WTC11 (cell line): ENCODE results near the gene NADK2. TPM values are rescaled to one million over a fixed set of nuclear protein-coding genes. Genes with fewer than 3 reads are reported as not detected.

Experiments
- ARID4B ChIP-seq: sonication (generic); formaldehyde crosslinking; IDR thresholded peaks from 2 replicates; pipeline ENCODE4 v1.8.0; 2023; ENCODE audit warnings: missing genetic modification reagents, mild to moderate bottlenecking, borderline replicate concordance
- ATF6 ChIP-seq: sonication (generic); formaldehyde crosslinking; IDR thresholded peaks from 2 replicates; pipeline ENCODE4 v1.8.1; 2023; ENCODE audit warnings: mild to moderate bottlenecking, missing genetic modification reagents
- CTCF ChIP-seq: fragments of 200-600 bp; IDR thresholded peaks from 2 replicates; pipeline ENCODE4 v1.8.0; 2022; ENCODE audit warnings: antibody characterized with exemption
- E2F1 ChIP-seq: sonication (generic); formaldehyde crosslinking; IDR thresholded peaks from 2 replicates; pipeline ENCODE4 v1.8.0; 2022; ENCODE audit warnings: mild to moderate bottlenecking, missing genetic modification reagents
- ESRRA ChIP-seq: sonication (generic); formaldehyde crosslinking; IDR thresholded peaks from 2 replicates; pipeline ENCODE4 v1.8.1; 2022; ENCODE audit warnings: mild to moderate bottlenecking, missing genetic modification reagents, borderline replicate concordance
- ETV6 ChIP-seq: sonication (generic); formaldehyde crosslinking; IDR thresholded peaks from 2 replicates; pipeline ENCODE4 v1.8.1; 2022; ENCODE audit warnings: mild to moderate bottlenecking, missing genetic modification reagents
- FOXJ3 ChIP-seq: sonication (generic); formaldehyde crosslinking; IDR thresholded peaks from 2 replicates; pipeline ENCODE4 v1.9.0; 2021; ENCODE audit warnings: missing genetic modification reagents, mild to moderate bottlenecking, borderline replicate concordance
- JAZF1 ChIP-seq: fragments of 250-450 bp; sonication (Bioruptor Pico); IDR thresholded peaks from 2 replicates; pipeline ENCODE4 v1.9.0; 2021; ENCODE audit warnings: moderate library complexity, mild to moderate bottlenecking, inconsistent platforms
- JUN ChIP-seq: sonication (generic); formaldehyde crosslinking; IDR thresholded peaks from 2 replicates; pipeline ENCODE4 v1.8.0; 2023; ENCODE audit warnings: mild to moderate bottlenecking, missing genetic modification reagents
- MXD4 ChIP-seq: fragments of 250-450 bp; sonication (Bioruptor Pico); IDR thresholded peaks from 2 replicates; pipeline ENCODE4 v1.8.0; 2021; ENCODE audit warnings: mild to moderate bottlenecking, moderate library complexity, borderline replicate concordance
- MYBL2 ChIP-seq: sonication (generic); formaldehyde crosslinking; IDR thresholded peaks from 2 replicates; pipeline ENCODE4 v1.8.1; 2023; ENCODE audit warnings: mild to moderate bottlenecking, moderate library complexity, missing genetic modification reagents
- NFYB ChIP-seq: sonication (generic); formaldehyde crosslinking; conservative IDR thresholded peaks from 2 replicates; pipeline ENCODE4 v1.8.0; 2022; ENCODE audit warnings: low read depth, missing genetic modification reagents
- NR2C2 ChIP-seq: sonication (generic); formaldehyde crosslinking; IDR thresholded peaks from 2 replicates; pipeline ENCODE4 v1.8.0; 2022; ENCODE audit warnings: mild to moderate bottlenecking, missing genetic modification reagents
- OVOL2 ChIP-seq: fragments of 250-450 bp; sonication (Bioruptor Pico); IDR thresholded peaks from 2 replicates; pipeline ENCODE4 v1.9.0; 2021; ENCODE audit warnings: mild to moderate bottlenecking, borderline replicate concordance
- RORB ChIP-seq: fragments of 250-450 bp; sonication (Bioruptor Pico); IDR thresholded peaks from 2 replicates; pipeline ENCODE4 v1.9.0; 2021; ENCODE audit warnings: mild to moderate bottlenecking
- TEAD1 ChIP-seq: sonication (generic); formaldehyde crosslinking; IDR thresholded peaks from 2 replicates; pipeline ENCODE4 v1.8.0; 2022; ENCODE audit warnings: mild to moderate bottlenecking, missing genetic modification reagents
- TP53 ChIP-seq: sonication (generic); formaldehyde crosslinking; IDR thresholded peaks from 2 replicates; pipeline ENCODE4 v1.8.1; 2023; ENCODE audit warnings: mild to moderate bottlenecking, missing genetic modification reagents
- ZBTB21 ChIP-seq: sonication (generic); formaldehyde crosslinking; IDR thresholded peaks from 2 replicates; pipeline ENCODE4 v1.8.1; 2023; ENCODE audit warnings: mild to moderate bottlenecking, missing genetic modification reagents, borderline replicate concordance
- ZMAT4 ChIP-seq: fragments of 250-450 bp; sonication (Bioruptor Pico); IDR thresholded peaks from 2 replicates; pipeline ENCODE4 v1.9.0; 2021; ENCODE audit warnings: mild to moderate bottlenecking
- ZNF219 ChIP-seq: sonication (generic); formaldehyde crosslinking; IDR thresholded peaks from 2 replicates; pipeline ENCODE4 v1.8.0; 2023; ENCODE audit warnings: missing genetic modification reagents, mild to moderate bottlenecking, borderline replicate concordance
- ZNF423 ChIP-seq: fragments of 250-450 bp; sonication (Bioruptor Pico); IDR thresholded peaks from 2 replicates; pipeline ENCODE4 v2.1.2; 2022; ENCODE audit warnings: mild to moderate bottlenecking, moderate library complexity
- ZNF425 ChIP-seq: fragments of 250-450 bp; sonication (Bioruptor Pico); conservative IDR thresholded peaks from 2 replicates; pipeline ENCODE4 v1.9.0; 2021; ENCODE audit warnings: mild to moderate bottlenecking
- ZNF512 ChIP-seq: sonication (generic); formaldehyde crosslinking; IDR thresholded peaks from 2 replicates; pipeline ENCODE4 v1.8.1; 2022; ENCODE audit warnings: missing genetic modification reagents, borderline replicate concordance
- total RNA-seq: library from RNA; stranded (reverse); gene quantifications from 3 replicates; pipeline ENCODE4 v1.2.3, GENCODE V29; 2021
- TF ChIP-seq, protein P1 (sequence below): sonication (generic); formaldehyde crosslinking; IDR thresholded peaks from 2 replicates; pipeline ENCODE4 v1.8.1; 2023; ENCODE audit warnings: mild to moderate bottlenecking, missing genetic modification reagents, moderate library complexity

NADK2 gene
- total RNA-seq, 1 experiment from 2014 or later = 11.7 TPM

GRCh38 chr5:36151434-36152323, 90.0 kb downstream of the NADK2 start, which contains the start of the genes LMBRD2 and SKP2 (continued):
- TF ChIP-seq JAZF1 (CRISPR knock-in tag) (no peak), NR2C2 (CRISPR knock-in tag) (no peak), ATF6 (CRISPR knock-in tag) (no peak), MYBL2 (CRISPR knock-in tag) (peak; percentile 75; the same call in 1 of the 2 replicates), TP53 (CRISPR knock-in tag) (no peak), OVOL2 (CRISPR knock-in tag) (no peak), ZNF512 (CRISPR knock-in tag) (no peak), ZNF219 (CRISPR knock-in tag) (no peak), ARID4B (CRISPR knock-in tag) (peak; percentile 75; the same call in 1 of the 2 replicates), FOXJ3 (CRISPR knock-in tag) (no peak), ETV6 (CRISPR knock-in tag) (peak; percentile 53; the same call in 1 of the 2 replicates), E2F1 (CRISPR knock-in tag) (no peak), ZNF423 (no peak), ZMAT4 (CRISPR knock-in tag) (no peak), RORB (CRISPR knock-in tag) (no peak), TEAD1 (peak; percentile 54), MXD4 (CRISPR knock-in tag) (no peak), JUN (CRISPR knock-in tag) (no peak), ZBTB21 (CRISPR knock-in tag) (no peak), NFYB (CRISPR knock-in tag) (no peak), CTCF (no peak), ZNF425 (CRISPR knock-in tag) (no peak), ESRRA (CRISPR knock-in tag) (0 out of 2 replicates have a peak, but pooled peaks have one; percentile 25)
- TF ChIP-seq, protein P1, sequence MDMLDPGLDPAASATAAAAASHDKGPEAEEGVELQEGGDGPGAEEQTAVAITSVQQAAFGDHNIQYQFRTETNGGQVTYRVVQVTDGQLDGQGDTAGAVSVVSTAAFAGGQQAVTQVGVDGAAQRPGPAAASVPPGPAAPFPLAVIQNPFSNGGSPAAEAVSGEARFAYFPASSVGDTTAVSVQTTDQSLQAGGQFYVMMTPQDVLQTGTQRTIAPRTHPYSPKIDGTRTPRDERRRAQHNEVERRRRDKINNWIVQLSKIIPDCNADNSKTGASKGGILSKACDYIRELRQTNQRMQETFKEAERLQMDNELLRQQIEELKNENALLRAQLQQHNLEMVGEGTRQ (CRISPR knock-in tag) = peak; percentile 67
